Activated CD8-positive, alpha-beta memory T cell treated with anti-CD3 and anti-CD28 coated beads, Interleukin-2, amount 50 U/mL, for 24 hours (primary cell): Measurements from ENCODE around the gene TMEM35A.
A peak's percentile ranks its signal among the peaks of the same experiment; 100 is the strongest.
"Not testable (repeated sequence)": the region's sequence is repeated elsewhere in the genome, so short reads cannot be mapped to it uniquely, and the experiment has no call there.

ENCODE experiments used
- DNase-seq: peaks from one replicate; pipeline ENCODE4 v3.0.0-alpha.2; 2020; ENCODE audit errors: extremely low read depth

TMEM35A gene, protein sequence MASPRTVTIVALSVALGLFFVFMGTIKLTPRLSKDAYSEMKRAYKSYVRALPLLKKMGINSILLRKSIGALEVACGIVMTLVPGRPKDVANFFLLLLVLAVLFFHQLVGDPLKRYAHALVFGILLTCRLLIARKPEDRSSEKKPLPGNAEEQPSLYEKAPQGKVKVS

GRCh38 chrX:101078716-101079598, at the start of gene TMEM35A:
Gene TMEM35A, plus strand, starts transcription at chrX:101078879. Its CDS starts 124 bp downstream, at chrX:101079003.
- DNase-seq: no peak

DNA sequence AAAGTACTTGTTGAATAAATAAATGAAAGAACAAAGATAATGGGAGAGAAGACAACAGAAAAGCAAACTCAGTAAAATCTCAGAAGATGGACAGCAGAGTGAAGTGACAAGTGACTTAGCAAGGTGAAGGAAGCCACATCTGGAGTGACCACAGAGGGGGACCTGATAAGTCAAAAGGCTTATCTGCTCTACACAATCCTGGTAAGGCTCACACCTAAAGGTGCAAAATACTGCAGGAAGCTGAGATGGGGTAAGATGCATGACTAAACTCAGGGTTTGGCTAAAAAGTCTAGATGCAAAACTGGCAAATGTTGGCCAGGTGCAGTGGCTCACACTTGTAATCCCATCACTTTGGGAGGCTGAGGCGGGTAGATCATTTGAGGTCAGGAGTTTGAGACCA, 49.0 kb upstream of the TMEM35A start:
- no peak for DNase-seq

DNA sequence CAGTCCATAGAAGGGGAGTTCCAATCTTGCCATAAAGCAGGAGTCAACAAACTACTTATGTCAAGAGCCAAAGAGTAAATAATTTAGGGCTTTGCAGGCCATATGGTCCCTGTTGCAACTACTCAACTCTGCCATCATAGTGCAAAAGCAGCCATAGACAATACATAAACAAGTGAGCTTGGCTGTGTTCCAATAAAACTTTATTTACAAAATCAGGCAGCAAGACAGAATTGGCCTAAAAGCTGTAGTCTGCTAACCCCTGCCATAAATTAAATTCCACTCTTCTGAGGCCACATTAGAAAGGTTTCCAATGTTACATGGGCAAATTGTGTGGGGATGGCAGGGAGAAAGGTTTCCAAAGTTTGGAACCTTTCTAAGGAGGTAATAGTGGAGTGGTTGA, 41.4 kb upstream of the TMEM35A start:
- no peak for DNase-seq

- no peak for DNase-seq
Observed at GRCh38 chrX:101040197-101040596, 38.5 kb upstream of the TMEM35A start.

DNA sequence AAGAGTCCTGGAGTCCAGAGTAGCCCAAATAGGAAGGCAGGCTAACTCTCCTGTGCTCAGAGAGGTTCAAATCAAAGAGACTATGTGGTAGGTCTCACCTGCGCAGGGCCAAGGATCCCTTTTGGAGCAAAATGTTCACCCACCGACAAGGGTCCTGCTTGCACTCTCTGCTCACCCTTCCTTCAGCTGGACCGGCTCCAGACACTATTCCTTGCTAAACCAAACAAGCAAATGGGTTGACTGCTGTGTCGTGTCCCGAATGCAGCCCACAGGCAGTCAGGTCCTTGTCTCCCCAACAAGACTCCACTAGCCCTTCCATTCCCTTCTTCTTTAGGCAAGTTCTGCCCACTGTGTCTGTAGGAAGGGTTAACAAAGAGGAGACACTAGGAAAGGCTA, 27.5 kb upstream of the TMEM35A start:
- DNase-seq: no peak

DNA sequence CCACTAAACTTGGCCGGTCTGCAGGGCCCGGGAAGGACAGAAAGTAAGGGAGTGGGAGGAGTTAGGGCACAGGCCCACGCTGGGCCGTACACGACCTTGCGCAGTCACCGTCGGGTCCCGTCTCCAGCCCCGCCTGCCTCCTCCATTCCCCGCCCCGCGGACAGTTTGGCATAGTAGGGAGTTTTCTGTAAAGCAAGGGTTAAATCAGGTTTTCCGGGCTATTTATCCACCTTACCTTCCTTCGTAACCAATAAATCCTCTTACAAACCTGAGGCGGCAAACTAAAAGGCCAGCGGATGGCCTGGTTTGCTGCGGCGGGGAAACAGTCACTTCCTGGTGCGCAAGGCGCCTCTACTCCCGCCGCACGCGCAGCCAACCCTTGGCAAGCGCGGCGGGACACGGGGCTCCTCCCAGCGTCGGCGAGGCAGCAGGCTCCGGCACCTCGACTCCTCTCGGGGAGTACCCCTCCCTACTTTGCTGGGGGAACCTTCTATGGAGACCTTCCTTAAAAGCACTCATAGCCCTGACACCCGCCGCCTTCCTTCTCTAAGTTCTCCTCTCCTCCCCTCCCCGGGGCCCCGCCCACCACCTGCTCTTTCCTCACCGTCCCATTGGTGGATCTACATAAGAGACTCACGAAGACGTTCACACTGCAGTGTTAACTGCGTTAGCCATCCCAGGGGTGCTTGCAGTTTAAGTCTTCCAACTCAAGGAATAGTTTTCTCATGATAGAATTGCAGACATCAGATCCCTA, 27.0 kb upstream of the TMEM35A start, which contains the start of gene TRMT2B:
TRMT2B (minus strand) TSS at position 563 of the 754 bp plus-strand sequence. CDS start 9,822 bp downstream, outside the sequence.
- peak; percentile 45 for DNase-seq

GRCh38 chrX:101056551-101056950, 22.1 kb upstream of the TMEM35A start:
- DNase-seq: not testable (repeated sequence)

- DNase-seq: no peak
Observed at GRCh38 chrX:101057093-101057714, 21.5 kb upstream of the TMEM35A start.

DNA sequence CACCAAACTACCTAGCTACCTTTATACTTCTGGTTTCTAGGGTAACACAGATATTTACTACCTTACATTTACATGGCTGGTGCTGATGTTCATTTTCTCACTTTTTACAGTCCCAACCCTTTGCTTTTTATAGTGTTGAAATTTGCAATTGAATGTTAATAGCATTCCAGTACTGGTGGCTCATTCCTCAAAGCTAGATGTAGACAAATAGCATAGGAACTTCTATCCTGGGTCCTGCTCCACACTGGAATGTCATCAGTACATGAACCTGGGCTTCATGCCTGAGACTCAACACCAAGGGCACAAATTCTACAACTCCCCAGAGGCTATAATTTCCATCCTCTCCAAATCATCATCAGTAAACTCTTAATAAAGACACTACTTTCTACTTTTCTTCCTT, 16.5 kb upstream of the TMEM35A start:
- no peak for DNase-seq

DNA sequence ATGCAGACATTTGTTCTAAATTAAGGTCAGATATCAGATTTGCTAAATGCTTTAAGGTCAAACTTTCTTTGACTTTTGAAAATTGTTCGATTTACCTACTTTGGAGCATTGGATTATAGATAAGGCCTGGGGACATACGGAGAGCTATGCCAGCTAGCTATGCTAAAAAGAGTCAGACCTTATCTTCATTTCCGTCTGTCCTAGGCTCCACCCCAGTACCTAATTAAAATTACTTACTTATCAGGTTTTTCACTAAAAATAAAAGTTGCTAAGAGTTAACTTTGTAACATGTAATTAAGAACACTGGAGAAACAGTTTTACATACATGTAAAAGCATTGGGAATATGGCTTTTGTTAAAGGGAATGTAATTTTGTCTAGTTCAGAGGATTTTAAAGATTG, 7.1 kb upstream of the TMEM35A start:
- no peak for DNase-seq

GRCh38 chrX:101079736-101080270, 1.1 kb downstream of the TMEM35A start:
- DNase-seq: no peak

DNA sequence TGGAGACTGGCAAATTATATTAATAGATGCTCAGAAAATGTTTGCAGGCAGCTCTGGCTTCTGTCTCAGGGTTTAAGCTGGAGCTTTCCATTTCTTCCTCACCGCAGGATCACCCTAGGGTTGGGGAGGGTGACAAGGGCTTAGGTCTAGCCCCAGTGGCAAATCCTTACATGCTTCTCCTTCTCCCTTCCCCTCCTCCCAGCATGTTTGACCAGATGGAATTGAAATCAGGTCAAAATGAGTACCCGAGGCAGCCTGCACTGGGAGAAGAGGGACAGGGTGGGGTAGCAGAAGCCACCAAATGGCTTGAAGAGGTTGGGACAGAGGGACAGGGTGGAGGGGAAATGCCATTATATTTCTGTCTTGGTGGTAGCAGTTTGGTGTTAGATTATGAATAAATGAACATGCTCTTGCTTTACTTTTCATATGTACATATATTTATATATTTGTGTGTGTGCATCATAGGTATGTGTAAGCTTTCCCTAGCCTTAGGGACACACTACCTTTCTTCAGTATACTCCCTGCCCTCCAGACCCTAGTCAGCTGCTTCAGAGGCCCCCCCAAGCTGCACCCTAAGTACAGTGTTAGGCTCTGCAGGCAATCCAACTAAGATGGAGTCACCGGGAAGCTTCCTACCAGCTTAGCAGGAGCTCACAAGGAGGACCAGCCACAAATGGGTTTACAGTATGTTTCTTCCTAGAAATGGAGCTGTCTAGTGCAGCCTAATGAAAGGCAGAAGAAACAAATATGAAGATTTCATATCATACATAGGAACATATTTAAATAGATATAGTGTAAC, 1.8 kb downstream of the TMEM35A start:
- DNase-seq: no peak

GRCh38 chrX:101081231-101081630, 2.6 kb downstream of the TMEM35A start:
- no peak for DNase-seq

GRCh38 chrX:101091817-101092216, 13.1 kb downstream of the TMEM35A start:
- no peak for DNase-seq

GRCh38 chrX:101097546-101098453, 19.1 kb downstream of the TMEM35A start, which contains the start of gene CENPI:
Gene CENPI, plus strand, starts transcription at chrX:101098204. Its CDS starts 2,867 bp downstream, at chrX:101101071.
- peak; percentile 78 for DNase-seq

GRCh38 chrX:101108284-101108683, 29.6 kb downstream of the TMEM35A start:
- no peak for DNase-seq

- DNase-seq: no peak
Observed at GRCh38 chrX:101117701-101118100, 39.0 kb downstream of the TMEM35A start.

DNA sequence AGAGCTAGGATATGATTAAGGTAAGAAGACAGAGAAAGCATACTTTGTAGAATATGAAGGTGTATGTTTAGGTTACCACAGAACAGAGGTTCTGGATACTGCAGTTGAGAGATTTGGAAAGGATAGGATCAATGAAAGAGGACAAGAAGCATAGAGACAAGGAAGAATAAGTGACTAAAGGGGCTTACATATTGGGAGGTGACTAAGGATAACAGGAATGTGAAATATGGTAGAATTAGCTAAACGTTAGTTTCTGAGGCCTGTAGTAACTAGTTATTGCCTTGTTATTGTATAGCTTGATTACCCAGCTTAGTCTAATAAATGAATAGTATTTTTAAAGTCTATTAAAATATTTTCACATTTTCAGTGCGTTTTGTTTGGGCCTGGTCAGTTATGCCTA, 57.6 kb downstream of the TMEM35A start:
- DNase-seq: no peak
